GM06990 (cell line): ENCODE results near the gene HSPA8.

ENCODE experiments used
- DNase-seq: peaks from one replicate; pipeline ENCODE4 v3.0.0-alpha.2; 2011; ENCODE audit not compliant: insufficient read length; ENCODE audit errors: extremely low read depth
- H3K27me3 ChIP-seq: replicated peaks from 2 replicates; pipeline ENCODE4 v1.6.0; 2011; ENCODE audit warnings: low read length; ENCODE audit not compliant: control insufficient read depth, insufficient read depth
- H3K36me3 ChIP-seq: 2 replicates; pipeline ENCODE4 v1.5.1; 2011; ENCODE audit warnings: low read length; ENCODE audit not compliant: control insufficient read depth, insufficient read depth
- H3K4me3 ChIP-seq: replicated peaks from 2 replicates; pipeline ENCODE4 v1.5.1; 2011; ENCODE audit warnings: low read depth, mild to moderate bottlenecking, control low read depth, low read length
- CTCF ChIP-seq: IDR thresholded peaks from 2 replicates; pipeline ENCODE4 v1.5.1; 2011; ENCODE audit warnings: low read length, control low read depth, mild to moderate bottlenecking, inconsistent platforms; ENCODE audit not compliant: insufficient read depth, poor library complexity, severe bottlenecking

HSPA8 gene

DNA sequence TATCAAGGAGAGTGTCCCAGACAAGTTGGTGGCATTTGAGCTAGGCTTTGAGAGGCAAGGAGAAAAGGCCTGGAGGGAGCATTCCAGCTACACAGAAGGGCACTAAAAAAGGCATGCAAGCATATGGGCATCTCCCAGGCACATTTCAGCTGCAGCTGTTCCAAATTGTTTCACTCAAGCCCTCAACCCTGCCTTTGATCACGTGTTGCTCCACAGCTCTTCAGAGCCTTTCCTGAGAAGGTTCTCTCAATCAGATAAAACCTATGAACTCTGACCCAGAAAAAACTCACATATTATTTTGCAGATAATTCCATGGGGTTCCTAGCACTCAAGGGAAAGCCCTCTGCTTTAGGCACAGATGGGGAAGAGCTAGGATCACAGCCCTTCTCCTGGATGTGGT, 24.4 kb upstream of the HSPA8 start:
- Histone ChIP-seq H3K27me3 (no peaks in the 10 kb centered on the region), H3K36me3 (no peaks in the 10 kb centered on the region), H3K4me3 (no peak overlapping the region)
- no peak for TF ChIP-seq CTCF
- DNase-seq: no peak

GRCh38 chr11:123085497-123085896, 23.6 kb upstream of the HSPA8 start:
- no peak for TF ChIP-seq CTCF
- H3K27me3 ChIP-seq: no peaks in the 10 kb centered on the region
- H3K4me3 ChIP-seq: no peak overlapping the region
- DNase-seq: no peak
- no peaks in the 10 kb centered on the region for H3K36me3 ChIP-seq

GRCh38 chr11:123084454-123084853, 22.5 kb upstream of the HSPA8 start:
- Histone ChIP-seq H3K36me3 (no peaks in the 10 kb centered on the region), H3K27me3 (no peaks in the 10 kb centered on the region), H3K4me3 (no peak overlapping the region)
- DNase-seq: no peak
- no peak for TF ChIP-seq CTCF

GRCh38 chr11:123083623-123084029, 21.7 kb upstream of the HSPA8 start:
- no peak for DNase-seq
- Histone ChIP-seq H3K4me3 (no peak overlapping the region), H3K36me3 (no peaks in the 10 kb centered on the region), H3K27me3 (no peaks in the 10 kb centered on the region)
- no peak for TF ChIP-seq CTCF

GRCh38 chr11:123082977-123083376, 21.0 kb upstream of the HSPA8 start:
- no peak for TF ChIP-seq CTCF
- Histone ChIP-seq H3K4me3 (no peak overlapping the region), H3K36me3 (no peaks in the 10 kb centered on the region), H3K27me3 (no peaks in the 10 kb centered on the region)
- DNase-seq: no peak

- Histone ChIP-seq H3K36me3 (no peaks in the 10 kb centered on the region), H3K27me3 (no peaks in the 10 kb centered on the region), H3K4me3 (no peak overlapping the region)
- no peak for TF ChIP-seq CTCF
- DNase-seq: no peak
Measured at GRCh38 chr11:123080015-123080414, 18.1 kb upstream of the HSPA8 start.
